ENCODE data around the gene SP110. TPM values are rescaled to one million over a fixed set of nuclear protein-coding genes. Genes with fewer than 3 reads are reported as not detected.

SP110 gene
- total RNA-seq, 1 donor from 2014 or later, result 9.8 TPM

- ATAC-seq (no peak), DNase-seq (ENCODE audit: missing footprints) (no peak)
- intact Hi-C loops (cut with DNase I), result no loop called here
These were observed 41.0 kb downstream of the SP110 start for GRCh38 chr2:230178546-230179485.

- no peak for ATAC-seq
- intact Hi-C loops (cut with DNase I), result no loop called here
- DNase-seq (ENCODE audit: missing footprints), result no peak
These were observed 42.8 kb downstream of the SP110 start for GRCh38 chr2:230176996-230177395.

DNA sequence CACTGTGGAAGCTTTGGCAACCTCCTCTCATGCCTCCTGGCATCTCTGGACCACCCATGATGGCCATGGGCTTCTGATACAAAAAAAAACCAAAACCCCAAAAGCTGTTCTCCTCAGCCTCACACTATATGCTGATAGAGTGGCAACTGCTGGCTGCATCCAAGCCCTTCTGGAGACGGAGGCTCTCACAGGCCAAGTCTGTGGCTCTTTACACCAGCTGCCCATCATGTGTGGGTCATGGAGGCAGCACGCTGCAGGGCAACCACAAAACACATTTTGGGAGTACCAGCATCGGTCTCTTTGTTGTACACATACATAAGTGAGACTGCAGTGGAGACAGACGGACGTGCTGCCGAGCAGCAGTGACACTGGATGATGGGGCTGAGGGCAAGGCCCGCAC, 45.3 kb downstream of the SP110 start:
- ATAC-seq (no peak), DNase-seq (ENCODE audit: missing footprints) (no peak)
- intact Hi-C loops (cut with DNase I), result no loop called here

DNA sequence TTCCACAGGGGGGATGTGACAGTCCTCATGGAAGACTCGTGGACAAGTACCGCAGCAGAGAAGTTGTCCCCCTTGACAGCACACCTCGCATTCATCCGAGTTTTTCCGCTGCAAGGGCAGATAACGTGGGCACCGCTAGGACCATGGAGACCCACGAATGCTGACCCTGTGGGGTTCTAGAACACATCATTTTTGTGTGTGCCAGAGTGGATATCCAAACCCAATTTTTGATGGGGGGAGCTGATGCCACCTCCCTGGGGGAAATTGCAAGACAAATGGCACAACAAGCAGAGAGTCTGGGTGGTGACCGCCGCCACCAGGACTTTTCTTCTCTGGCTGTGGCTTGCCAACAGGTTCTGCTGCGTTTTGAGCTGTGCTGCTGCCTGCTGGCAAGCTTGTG, 46.9 kb downstream of the SP110 start:
- intact Hi-C loops (cut with DNase I), result no loop called here
- ATAC-seq, result no peak
- no peak for DNase-seq (ENCODE audit: missing footprints)

DNA sequence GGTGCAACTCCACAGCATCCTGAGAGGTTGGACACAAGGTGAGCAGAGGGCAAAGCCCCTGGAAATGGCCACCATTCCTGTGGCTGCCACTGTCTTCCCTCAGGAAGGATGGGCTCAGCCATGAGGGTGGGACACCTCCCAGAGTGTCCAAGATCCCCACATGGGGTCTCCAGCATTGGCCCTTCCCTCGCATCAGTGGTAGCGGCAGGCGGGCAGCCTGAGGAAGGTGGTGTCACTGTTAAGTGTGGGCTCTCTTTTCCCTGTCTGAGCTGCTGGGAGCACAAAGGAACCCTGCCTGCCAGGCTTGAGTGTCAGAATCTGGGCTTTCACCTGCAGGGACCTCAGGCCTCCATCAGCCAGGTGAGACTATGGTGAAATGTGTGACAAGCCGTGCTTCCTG, 47.6 kb downstream of the SP110 start:
- ATAC-seq (no peak), DNase-seq (ENCODE audit: missing footprints) (no peak)
- intact Hi-C loops (cut with DNase I), result no loop called here

DNA sequence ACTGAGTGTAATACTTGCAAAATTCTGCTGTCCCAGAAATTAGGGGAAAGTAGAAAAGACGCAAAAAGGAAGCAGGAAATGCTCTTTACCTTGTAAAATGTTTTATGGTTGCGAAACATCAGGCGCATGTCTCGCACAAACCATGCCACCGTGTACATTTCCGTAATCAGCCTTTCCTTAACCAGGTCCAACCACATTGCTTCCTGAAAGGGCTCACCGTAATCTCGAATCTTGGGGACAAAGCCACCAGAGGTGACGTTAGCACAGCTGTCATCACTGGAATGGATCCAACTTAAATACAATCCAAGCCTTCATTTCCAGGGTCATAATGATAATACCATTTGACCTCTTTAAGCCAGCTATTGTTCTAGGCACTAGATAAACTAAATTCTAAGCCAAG, 49.3 kb downstream of the SP110 start:
- no peak for DNase-seq (ENCODE audit: missing footprints)

DNA sequence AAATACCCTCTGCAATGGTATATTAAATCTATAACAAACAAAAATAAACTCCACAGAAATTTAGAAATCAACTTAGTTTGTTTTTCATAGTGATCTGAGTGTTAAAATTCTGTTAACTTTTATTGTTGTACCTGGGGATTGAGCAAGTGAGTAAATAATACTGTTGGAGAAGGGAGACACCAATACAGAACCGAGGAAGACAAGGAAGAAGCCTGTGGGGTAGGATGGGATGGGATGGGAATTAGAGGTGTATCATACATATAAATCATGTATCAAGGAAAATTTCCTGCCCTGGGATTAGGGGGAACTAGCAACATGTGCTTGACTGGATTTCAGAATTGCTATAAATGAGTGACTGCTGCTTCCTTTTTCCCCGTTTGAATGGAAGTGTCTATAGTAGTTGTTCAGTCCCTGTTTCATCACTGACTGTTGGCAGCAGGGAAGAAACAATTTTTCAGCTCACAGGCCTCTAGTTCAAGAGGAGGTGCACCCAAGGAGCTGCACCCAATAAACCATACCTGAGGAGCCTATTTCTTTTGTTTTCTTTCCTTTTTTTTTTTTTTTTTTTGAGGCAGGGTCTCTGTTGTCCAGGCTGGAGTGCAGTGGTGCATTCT, 53.1 kb downstream of the SP110 start:
- DNase-seq (ENCODE audit: missing footprints) (no peak), ATAC-seq (no peak)
- intact Hi-C loops (cut with DNase I), result no loop called here

More for the DNA sequence above, 49.3 kb downstream of the SP110 start:
- intact Hi-C loops (cut with DNase I), result no loop called here
- ATAC-seq, result no peak

DNA sequence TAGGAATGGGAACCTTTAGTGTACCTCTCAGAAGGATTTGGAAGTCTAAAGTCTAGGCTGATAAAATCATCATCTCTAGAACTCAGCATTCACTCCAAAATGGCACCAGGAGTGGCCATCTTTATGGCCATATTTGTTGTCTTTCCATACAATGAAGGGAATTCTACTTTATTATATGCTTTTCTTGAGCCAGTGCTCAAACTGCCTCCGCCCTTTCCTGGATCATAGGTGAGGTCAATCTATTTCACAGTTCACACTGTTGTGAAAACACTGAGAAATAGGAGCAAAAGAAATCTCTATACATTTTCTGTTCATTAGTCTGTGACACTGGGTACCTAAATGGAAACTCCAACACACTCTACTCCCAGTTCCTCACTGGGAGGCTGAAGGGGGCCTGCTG, 55.6 kb downstream of the SP110 start:
- DNase-seq (ENCODE audit: missing footprints) (no peak), ATAC-seq (no peak)
- intact Hi-C loops (cut with DNase I), result no loop called here

DNA sequence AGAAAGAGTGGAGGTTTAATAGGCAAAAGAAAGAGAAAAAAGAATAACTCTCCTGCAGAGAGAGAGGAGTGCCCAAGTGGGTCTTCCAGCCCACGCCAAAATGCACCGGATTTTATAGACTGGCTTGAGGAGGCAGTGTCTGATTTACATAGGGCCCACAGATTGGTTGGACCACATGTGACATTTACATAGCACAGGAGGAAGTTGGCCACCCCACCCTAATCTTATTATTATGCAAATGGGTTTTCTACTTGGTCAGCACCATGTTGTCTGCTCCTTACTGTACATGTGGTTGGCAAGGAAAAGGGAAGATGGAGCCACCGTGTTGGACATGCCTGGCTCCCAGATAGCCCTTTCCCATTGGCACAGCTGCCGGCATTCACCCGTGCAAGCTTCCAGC, 56.8 kb downstream of the SP110 start:
- DNase-seq (ENCODE audit: missing footprints) (no peak), ATAC-seq (no peak)
- intact Hi-C loops (cut with DNase I), result no loop called here

- ATAC-seq (no peak), DNase-seq (ENCODE audit: missing footprints) (no peak)
- intact Hi-C loops (cut with DNase I), result no loop called here
These were observed 58.6 kb downstream of the SP110 start for GRCh38 chr2:230161184-230161583.

DNA sequence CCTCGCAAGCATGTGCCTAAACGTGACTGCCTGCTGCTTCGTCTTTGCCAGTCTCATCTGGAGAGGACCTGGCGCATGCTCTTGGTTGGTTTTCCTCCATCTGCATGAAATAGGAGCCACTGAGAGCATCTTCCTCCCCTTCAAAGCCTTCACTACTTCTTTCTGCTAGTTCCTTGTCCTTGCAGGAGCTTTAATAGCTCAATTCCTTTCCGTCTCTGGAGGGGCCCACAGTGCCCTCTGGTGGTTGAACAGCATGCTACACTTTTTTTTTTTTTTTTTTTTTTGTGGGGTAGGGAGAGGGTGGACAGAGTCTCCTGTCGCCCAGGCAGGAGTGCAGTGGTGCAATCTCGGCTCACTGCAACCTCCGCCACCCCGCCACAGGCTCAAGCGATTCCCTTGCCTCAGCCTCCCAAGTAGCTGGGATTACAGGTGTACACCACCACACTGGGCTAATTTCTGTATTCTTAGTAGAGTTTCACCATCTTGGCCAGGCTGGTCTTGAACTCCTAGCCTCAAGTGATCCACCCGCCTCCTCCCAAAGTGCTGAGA, 59.6 kb downstream of the SP110 start:
- intact Hi-C loops (cut with DNase I), result loop anchor here (1.0 kb wide), 2 partner anchors 93 to 152 kb away; no protein-coding TSS in a partner anchor
- ATAC-seq (peak; percentile 71), DNase-seq (ENCODE audit: missing footprints) (peak; percentile 74)

- no peak for ATAC-seq
- intact Hi-C loops (cut with DNase I), result loop anchor here (2.0 kb wide), 1 partner anchor 452 kb away; no protein-coding TSS in a partner anchor
- no peak for DNase-seq (ENCODE audit: missing footprints)
These were observed 61.3 kb downstream of the SP110 start for GRCh38 chr2:230158468-230158867.

GRCh38 chr2:230156782-230157699, 62.7 kb downstream of the SP110 start:
- intact Hi-C loops (cut with DNase I), result no loop called here
- DNase-seq (ENCODE audit: missing footprints) (peak; percentile 48), ATAC-seq (no peak)

DNA sequence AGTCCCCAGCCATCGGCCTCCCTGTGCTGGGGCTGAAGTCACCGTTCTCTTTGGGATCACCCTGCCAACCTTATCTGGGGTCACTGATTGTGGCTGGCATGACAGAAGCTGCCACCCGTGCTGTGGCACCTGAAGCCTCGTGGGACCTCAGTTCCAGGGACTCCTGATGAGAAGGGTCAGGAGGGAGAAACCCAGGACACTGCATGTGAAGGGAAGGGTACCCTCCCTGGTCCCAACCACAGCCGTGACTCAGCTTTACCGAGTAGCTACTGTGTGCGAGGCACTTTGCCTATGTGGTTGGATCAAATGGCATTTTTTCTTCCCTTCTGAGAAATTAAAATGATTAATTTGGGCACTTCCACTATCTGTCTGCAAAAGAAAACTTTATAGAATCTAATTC, 64.4 kb downstream of the SP110 start:
- intact Hi-C loops (cut with DNase I), result no loop called here
- ATAC-seq (no peak), DNase-seq (ENCODE audit: missing footprints) (no peak)

DNA sequence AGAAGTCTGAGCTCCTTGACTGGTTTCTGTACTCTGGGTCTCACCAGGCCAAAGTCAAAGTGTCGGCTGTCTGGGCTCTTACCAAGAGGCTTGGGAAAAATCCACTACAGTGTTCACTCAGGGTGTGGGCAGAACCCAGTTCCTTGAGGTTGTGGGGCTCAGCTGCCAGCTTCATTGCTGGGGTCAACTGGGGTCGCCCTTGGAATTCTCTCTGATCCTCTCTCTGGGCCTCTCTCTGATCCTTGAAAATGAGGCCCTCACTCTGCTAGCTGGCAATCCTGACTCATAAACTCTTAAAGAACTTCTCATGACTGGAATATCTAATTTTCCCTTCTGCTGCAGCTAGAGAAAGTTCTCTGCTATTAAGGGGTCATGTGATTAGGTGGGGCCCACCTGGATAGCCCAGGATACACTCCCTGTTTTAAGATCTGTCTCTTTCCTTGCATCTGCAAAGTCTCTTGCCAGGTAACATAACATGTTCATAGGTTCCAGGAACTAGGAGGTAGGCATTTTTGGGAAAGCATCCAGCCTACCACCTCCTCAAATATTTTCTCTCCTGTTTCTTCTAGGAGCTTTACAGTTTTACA, 66.3 kb downstream of the SP110 start:
- no peak for DNase-seq (ENCODE audit: missing footprints)
- intact Hi-C loops (cut with DNase I), result no loop called here
- no peak for ATAC-seq

GRCh38 chr2:230152334-230152733, 67.5 kb downstream of the SP110 start:
- DNase-seq (ENCODE audit: missing footprints), result no peak
- no peak for ATAC-seq
- intact Hi-C loops (cut with DNase I), result no loop called here

GRCh38 chr2:230144355-230144754, 75.4 kb downstream of the SP110 start:
- intact Hi-C loops (cut with DNase I), result no loop called here
- DNase-seq (ENCODE audit: missing footprints) (no peak), ATAC-seq (no peak)

GRCh38 chr2:230140667-230141066, 79.1 kb downstream of the SP110 start:
- DNase-seq (ENCODE audit: missing footprints) (no peak), ATAC-seq (no peak)
- intact Hi-C loops (cut with DNase I), result no loop called here
